H1 (cell line): ENCODE measurements around the gene DISC1.

Source experiments
- ASH2L ChIP-seq: fragments of 200-600, 300-600 bp; sonication (generic); IDR thresholded peaks from one replicate; pipeline ENCODE4 v1.7.1; 2017; ENCODE audit warnings: low read length
- EP300 ChIP-seq, 2 experiments: IDR thresholded peaks; 1 replicate in 1 of 2; 2 replicates in 1 of 2; pipeline ENCODE4 v1.6.1; 2011 to 2012; ENCODE audit warnings: low read depth in 2 of 2, low read length in 2 of 2, mild to moderate bottlenecking in 2 of 2, borderline replicate concordance in 1 of 2, inconsistent platforms in 1 of 2, moderate library complexity in 1 of 2
- JUN ChIP-seq: IDR thresholded peaks from 2 replicates; pipeline ENCODE4 v1.6.1; 2011; ENCODE audit warnings: low read depth, mild to moderate bottlenecking, improper control_type of control experiment, low read length
- POLR2A ChIP-seq, 2 experiments: IDR thresholded peaks; 1 replicate in 1 of 2; 2 replicates in 1 of 2; pipeline ENCODE4 v1.6.1; 2011; ENCODE audit warnings: low read depth in 2 of 2, low read length in 2 of 2, mild to moderate bottlenecking in 2 of 2; ENCODE audit errors: control extremely low read depth in 1 of 2
- POLR2AphosphoS5 ChIP-seq: IDR thresholded peaks from 2 replicates; pipeline ENCODE4 v1.6.1; 2011; ENCODE audit warnings: low read depth, low read length
- TAF1 ChIP-seq: IDR thresholded peaks from 2 replicates; pipeline ENCODE4 v1.6.1; 2011; ENCODE audit warnings: mild to moderate bottlenecking, low read depth, low read length
- TF ChIP-seq, protein P1 (sequence below): fragments of 300-600 bp; sonication (generic); IDR thresholded peaks from 2 replicates; pipeline ENCODE4 v1.7.1; 2012; ENCODE audit warnings: low read length, moderate library complexity, mild to moderate bottlenecking, inconsistent platforms; ENCODE audit not compliant: insufficient replicate concordance
- TF ChIP-seq, protein P2 (sequence below), 3 experiments: IDR thresholded peaks; 1 replicate in 2 of 3; 2 replicates in 1 of 3; pipeline versions ENCODE4 v1.5.1 to v1.6.1; 2011; ENCODE audit warnings: low read length in 3 of 3, mild to moderate bottlenecking in 3 of 3, inconsistent platforms in 2 of 3, low read depth in 1 of 3, moderate library complexity in 1 of 3; ENCODE audit not compliant: insufficient read depth in 1 of 3; ENCODE audit errors: control extremely low read depth in 1 of 3

DNA sequence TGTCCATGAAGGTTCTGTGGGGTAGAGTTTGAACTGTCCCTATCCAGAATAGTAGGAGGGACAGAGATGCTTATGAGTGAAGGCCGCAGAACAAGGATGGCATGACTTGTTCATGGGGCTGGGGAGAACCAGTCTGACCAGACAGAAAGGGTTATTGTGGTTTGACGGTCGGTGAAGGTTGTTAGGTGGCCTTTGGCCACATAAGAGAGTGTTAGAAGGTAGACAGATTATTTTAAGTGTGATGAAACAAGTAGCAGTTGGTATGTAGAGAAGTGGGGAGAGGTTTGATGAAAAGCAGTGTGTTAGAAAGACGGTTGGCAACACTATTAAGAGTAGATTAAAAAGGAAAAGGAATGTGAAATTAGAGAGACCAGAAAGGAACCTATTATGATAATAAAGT, 355.1 kb downstream of the DISC1 start:
- TF ChIP-seq EP300 (IDR thresholded peaks at IDR 0.05; ENCODE audit: borderline replicate concordance in 1 of 2, low read depth in 2 of 2, low read length in 2 of 2) (no peak), POLR2AphosphoS5 (no peak), TAF1 (no peak), JUN (no peak), ASH2L (no peak), POLR2A (IDR thresholded peaks at IDR 0.05; ENCODE audit: control extremely low read depth in 1 of 2, low read depth in 2 of 2, low read length in 2 of 2) (no peak)
- TF ChIP-seq, protein P1, sequence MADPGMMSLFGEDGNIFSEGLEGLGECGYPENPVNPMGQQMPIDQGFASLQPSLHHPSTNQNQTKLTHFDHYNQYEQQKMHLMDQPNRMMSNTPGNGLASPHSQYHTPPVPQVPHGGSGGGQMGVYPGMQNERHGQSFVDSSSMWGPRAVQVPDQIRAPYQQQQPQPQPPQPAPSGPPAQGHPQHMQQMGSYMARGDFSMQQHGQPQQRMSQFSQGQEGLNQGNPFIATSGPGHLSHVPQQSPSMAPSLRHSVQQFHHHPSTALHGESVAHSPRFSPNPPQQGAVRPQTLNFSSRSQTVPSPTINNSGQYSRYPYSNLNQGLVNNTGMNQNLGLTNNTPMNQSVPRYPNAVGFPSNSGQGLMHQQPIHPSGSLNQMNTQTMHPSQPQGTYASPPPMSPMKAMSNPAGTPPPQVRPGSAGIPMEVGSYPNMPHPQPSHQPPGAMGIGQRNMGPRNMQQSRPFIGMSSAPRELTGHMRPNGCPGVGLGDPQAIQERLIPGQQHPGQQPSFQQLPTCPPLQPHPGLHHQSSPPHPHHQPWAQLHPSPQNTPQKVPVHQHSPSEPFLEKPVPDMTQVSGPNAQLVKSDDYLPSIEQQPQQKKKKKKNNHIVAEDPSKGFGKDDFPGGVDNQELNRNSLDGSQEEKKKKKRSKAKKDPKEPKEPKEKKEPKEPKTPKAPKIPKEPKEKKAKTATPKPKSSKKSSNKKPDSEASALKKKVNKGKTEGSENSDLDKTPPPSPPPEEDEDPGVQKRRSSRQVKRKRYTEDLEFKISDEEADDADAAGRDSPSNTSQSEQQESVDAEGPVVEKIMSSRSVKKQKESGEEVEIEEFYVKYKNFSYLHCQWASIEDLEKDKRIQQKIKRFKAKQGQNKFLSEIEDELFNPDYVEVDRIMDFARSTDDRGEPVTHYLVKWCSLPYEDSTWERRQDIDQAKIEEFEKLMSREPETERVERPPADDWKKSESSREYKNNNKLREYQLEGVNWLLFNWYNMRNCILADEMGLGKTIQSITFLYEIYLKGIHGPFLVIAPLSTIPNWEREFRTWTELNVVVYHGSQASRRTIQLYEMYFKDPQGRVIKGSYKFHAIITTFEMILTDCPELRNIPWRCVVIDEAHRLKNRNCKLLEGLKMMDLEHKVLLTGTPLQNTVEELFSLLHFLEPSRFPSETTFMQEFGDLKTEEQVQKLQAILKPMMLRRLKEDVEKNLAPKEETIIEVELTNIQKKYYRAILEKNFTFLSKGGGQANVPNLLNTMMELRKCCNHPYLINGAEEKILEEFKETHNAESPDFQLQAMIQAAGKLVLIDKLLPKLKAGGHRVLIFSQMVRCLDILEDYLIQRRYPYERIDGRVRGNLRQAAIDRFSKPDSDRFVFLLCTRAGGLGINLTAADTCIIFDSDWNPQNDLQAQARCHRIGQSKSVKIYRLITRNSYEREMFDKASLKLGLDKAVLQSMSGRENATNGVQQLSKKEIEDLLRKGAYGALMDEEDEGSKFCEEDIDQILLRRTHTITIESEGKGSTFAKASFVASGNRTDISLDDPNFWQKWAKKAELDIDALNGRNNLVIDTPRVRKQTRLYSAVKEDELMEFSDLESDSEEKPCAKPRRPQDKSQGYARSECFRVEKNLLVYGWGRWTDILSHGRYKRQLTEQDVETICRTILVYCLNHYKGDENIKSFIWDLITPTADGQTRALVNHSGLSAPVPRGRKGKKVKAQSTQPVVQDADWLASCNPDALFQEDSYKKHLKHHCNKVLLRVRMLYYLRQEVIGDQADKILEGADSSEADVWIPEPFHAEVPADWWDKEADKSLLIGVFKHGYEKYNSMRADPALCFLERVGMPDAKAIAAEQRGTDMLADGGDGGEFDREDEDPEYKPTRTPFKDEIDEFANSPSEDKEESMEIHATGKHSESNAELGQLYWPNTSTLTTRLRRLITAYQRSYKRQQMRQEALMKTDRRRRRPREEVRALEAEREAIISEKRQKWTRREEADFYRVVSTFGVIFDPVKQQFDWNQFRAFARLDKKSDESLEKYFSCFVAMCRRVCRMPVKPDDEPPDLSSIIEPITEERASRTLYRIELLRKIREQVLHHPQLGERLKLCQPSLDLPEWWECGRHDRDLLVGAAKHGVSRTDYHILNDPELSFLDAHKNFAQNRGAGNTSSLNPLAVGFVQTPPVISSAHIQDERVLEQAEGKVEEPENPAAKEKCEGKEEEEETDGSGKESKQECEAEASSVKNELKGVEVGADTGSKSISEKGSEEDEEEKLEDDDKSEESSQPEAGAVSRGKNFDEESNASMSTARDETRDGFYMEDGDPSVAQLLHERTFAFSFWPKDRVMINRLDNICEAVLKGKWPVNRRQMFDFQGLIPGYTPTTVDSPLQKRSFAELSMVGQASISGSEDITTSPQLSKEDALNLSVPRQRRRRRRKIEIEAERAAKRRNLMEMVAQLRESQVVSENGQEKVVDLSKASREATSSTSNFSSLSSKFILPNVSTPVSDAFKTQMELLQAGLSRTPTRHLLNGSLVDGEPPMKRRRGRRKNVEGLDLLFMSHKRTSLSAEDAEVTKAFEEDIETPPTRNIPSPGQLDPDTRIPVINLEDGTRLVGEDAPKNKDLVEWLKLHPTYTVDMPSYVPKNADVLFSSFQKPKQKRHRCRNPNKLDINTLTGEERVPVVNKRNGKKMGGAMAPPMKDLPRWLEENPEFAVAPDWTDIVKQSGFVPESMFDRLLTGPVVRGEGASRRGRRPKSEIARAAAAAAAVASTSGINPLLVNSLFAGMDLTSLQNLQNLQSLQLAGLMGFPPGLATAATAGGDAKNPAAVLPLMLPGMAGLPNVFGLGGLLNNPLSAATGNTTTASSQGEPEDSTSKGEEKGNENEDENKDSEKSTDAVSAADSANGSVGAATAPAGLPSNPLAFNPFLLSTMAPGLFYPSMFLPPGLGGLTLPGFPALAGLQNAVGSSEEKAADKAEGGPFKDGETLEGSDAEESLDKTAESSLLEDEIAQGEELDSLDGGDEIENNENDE, result no peak
- TF ChIP-seq, protein P2, sequence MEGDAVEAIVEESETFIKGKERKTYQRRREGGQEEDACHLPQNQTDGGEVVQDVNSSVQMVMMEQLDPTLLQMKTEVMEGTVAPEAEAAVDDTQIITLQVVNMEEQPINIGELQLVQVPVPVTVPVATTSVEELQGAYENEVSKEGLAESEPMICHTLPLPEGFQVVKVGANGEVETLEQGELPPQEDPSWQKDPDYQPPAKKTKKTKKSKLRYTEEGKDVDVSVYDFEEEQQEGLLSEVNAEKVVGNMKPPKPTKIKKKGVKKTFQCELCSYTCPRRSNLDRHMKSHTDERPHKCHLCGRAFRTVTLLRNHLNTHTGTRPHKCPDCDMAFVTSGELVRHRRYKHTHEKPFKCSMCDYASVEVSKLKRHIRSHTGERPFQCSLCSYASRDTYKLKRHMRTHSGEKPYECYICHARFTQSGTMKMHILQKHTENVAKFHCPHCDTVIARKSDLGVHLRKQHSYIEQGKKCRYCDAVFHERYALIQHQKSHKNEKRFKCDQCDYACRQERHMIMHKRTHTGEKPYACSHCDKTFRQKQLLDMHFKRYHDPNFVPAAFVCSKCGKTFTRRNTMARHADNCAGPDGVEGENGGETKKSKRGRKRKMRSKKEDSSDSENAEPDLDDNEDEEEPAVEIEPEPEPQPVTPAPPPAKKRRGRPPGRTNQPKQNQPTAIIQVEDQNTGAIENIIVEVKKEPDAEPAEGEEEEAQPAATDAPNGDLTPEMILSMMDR (IDR thresholded peaks at IDR 0.05; ENCODE audit: control extremely low read depth in 1 of 3, insufficient read depth in 1 of 3, low read depth in 1 of 3, low read length in 3 of 3), result no peak
